Measurements from ENCODE around the gene CCNT2. TPM values are rescaled to one million over a fixed set of nuclear protein-coding genes. Genes with fewer than 3 reads are reported as not detected.

Gene CCNT2
- total RNA-seq (10 to 100 TPM; 13.7 to 26.6 (median 21.3) TPM), polyA plus RNA-seq (10 to 100 TPM in 1 of 2 donors, 1 to 10 TPM in 1; 4.7 to 18.9 TPM)
- long read RNA-seq, donor 1, full-length matches to known transcripts: 26 of 32 reads
- long read RNA-seq, donor 1, partial matches to known transcripts: 1 of 32 reads
- long read RNA-seq, donor 1, other reads (novel, unspliced or antisense): 5 of 32 reads
- long read RNA-seq, donor 2, full-length matches to known transcripts: 27 of 31 reads
- long read RNA-seq, donor 2, partial matches to known transcripts: 0 of 31 reads
- long read RNA-seq, donor 2, other reads (novel, unspliced or antisense): 4 of 31 reads
- long read RNA-seq, donor 3, full-length matches to known transcripts: 26 of 49 reads
- long read RNA-seq, donor 3, partial matches to known transcripts: 10 of 49 reads
- long read RNA-seq, donor 3, other reads (novel, unspliced or antisense): 13 of 49 reads

DNA sequence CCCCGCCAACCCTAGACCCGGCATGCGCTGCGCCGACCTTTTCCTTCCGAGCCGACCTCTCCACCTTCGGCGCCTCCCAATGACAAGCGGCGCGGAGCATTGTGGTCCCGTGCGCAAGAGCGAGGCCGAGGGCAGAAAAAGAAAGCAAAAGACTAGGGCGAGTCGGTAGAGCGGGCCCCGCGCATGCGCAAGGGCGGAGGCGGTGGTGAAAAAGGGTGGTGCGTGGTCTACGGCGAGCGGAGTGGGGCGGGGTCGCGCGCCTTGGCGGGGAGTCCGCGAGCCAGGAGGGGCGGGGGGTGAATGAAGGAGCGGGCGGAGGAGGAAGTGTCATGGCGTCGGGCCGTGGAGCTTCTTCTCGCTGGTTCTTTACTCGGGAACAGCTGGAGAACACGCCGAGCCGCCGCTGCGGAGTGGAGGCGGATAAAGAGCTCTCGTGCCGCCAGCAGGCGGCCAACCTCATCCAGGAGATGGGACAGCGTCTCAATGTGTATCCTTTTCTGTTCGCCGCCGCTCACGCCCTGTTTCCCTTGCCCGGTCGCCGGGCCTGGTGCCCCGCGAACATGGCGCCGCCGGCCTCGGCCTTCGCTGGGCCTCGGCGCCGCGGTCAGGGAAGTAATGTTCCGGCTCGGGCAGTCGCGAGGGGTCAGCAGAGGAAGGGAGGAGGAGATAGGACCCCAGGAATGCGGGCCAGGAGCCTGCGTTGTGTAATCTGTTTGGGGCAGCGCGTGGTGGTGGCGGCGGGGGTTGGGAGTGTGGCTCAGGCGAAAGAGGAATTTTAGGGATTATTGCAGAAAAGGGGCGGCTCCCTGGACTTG, at the start of gene CCNT2:
Gene CCNT2, plus strand, starts transcription at position 297 of the 815 bp plus-strand sequence. Its CDS starts 33 bp downstream, at position 330.
- peak within 1 kb of the TSS; percentile 93 to 99 (median 98) for H3K27ac ChIP-seq
- TF ChIP-seq, protein P1, sequence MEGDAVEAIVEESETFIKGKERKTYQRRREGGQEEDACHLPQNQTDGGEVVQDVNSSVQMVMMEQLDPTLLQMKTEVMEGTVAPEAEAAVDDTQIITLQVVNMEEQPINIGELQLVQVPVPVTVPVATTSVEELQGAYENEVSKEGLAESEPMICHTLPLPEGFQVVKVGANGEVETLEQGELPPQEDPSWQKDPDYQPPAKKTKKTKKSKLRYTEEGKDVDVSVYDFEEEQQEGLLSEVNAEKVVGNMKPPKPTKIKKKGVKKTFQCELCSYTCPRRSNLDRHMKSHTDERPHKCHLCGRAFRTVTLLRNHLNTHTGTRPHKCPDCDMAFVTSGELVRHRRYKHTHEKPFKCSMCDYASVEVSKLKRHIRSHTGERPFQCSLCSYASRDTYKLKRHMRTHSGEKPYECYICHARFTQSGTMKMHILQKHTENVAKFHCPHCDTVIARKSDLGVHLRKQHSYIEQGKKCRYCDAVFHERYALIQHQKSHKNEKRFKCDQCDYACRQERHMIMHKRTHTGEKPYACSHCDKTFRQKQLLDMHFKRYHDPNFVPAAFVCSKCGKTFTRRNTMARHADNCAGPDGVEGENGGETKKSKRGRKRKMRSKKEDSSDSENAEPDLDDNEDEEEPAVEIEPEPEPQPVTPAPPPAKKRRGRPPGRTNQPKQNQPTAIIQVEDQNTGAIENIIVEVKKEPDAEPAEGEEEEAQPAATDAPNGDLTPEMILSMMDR (IDR thresholded peaks at IDR 0.05): peak in 3 of 9 donors; percentile 11 to 35 (median 26)
- no peaks in the 10 kb centered on the region for H3K27me3 ChIP-seq
- peak; percentile 99 to 100 for DNase-seq
- WGBS, 2 donors: 0% methylated on average over 80 to 83 of the region's 83 CpGs
- ATAC-seq: peak; percentile 94 to 97 (median 95)
- peaks cover 0 to 49% (median 43%) of the 10 kb centered on the region in 9 donors for H3K4me1 ChIP-seq
- H3K9me3 ChIP-seq: peaks cover 0 to 6% (median 0%) of the 10 kb centered on the region in 11 donors
- peaks cover 0 to 14% (median 0%) of the 10 kb centered on the region in 9 donors for H3K36me3 ChIP-seq
- H3K4me3 ChIP-seq: peak within 1 kb of the TSS; percentile 73 to 99 (median 90)
- intact Hi-C loops (cut with DNase I): no loop called here

DNA sequence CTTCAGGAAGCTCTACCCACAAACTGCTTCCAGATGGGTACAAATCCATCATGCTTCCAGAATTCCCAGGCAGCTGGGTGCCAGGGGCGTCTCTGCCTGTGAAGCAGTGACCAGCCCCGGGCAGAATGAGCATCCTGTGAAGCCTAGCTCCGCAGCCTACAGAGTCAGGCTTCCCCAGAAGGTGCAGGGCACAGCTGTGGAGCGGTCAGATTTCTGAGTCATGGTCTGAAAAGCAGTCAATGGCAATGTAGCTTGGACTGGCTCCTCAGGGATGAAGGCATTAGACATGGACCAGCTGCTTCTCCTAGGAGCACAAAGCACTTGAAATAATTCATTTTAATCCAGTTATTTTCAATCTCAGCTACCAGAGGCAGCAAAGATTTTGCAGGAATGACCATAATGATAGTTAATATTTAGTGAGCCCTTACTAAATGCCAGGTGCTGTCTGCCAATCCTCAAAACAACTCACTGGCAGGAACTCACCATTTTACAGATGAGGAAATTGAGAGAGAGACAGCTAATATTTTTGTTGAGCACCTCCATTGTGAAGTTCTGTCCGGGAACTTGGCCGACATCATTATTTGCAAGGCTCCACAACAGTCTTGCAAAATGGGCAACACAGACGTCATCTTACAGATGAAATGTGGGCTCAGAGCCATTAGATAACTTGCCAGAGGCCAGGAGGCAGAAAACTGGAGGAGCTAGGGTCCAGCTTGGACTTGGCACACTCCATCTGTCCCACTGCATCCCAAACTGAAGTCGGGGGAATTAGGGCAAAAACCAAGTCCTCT, 48.5 kb upstream of the CCNT2 start:
- peak; percentile 13 to 18 for DNase-seq
- peak overlapping the region in 2 of 10 donors; percentile 9 to 17 for H3K27ac ChIP-seq
- intact Hi-C loops (cut with DNase I): no loop called here
- H3K4me1 ChIP-seq: no peaks in the 10 kb centered on the region
- peak in 6 of 8 donors; percentile 62 to 91 (median 72) for ATAC-seq
- WGBS, 2 donors: 71 to 77% methylated on average over 8 of the region's 8 CpGs
- H3K36me3 ChIP-seq: no peaks in the 10 kb centered on the region
- TF ChIP-seq, protein P1 (IDR thresholded peaks at IDR 0.05): no peak
- H3K9me3 ChIP-seq: peaks cover 0 to 2% (median 0%) of the 10 kb centered on the region in 11 donors
- no peak overlapping the region for H3K4me3 ChIP-seq
- no peaks in the 10 kb centered on the region for H3K27me3 ChIP-seq

DNA sequence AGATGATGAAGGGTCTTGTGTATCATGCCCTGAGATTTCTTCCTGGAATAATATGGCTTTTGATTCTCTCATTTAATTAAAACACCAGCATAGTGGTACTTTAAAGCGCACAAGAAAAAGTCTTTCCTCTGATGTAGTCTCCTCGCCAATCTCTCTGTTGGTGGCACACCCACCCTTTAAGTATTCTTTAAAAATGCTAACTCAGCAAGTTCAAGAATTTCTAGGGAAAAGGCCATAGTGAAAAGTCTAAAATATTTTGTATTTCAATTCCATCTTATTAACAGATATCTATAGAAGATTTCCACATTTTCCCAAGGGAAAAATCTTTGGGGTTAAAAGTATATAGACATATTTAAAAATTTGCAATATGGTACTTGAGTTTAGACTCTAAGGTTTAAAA, 45.5 kb upstream of the CCNT2 start:
- Histone ChIP-seq H3K4me1 (no peaks in the 10 kb centered on the region), H3K27me3 (no peaks in the 10 kb centered on the region), H3K9me3 (peaks cover 0 to 10% (median 2%) of the 10 kb centered on the region in 11 donors), H3K4me3 (no peak overlapping the region), H3K27ac (no peak overlapping the region), H3K36me3 (no peaks in the 10 kb centered on the region)
- intact Hi-C loops (cut with DNase I): no loop called here
- ATAC-seq (no peak), DNase-seq (no peak)
- TF ChIP-seq, protein P1 (IDR thresholded peaks at IDR 0.05): no peak
- WGBS, 2 donors: 94 to 97% methylated on average over 2 of the region's 2 CpGs

Data from heart right ventricle (tissue), 16 donors.